Peyer's patch (tissue), 4 donors: ENCODE data around the gene SNX27. TPM values are rescaled to one million over a fixed set of nuclear protein-coding genes. Genes with fewer than 3 reads are reported as not detected.
A peak's percentile ranks its signal among the peaks of the same experiment; 100 is the strongest.
"Not testable (repeated sequence)": the region's sequence is repeated elsewhere in the genome, so short reads cannot be mapped to it uniquely, and the experiment has no call there.

Experiments used
- DNase-seq, 3 donors: peaks; one replicate each; pipeline ENCODE4 v3.0.0-alpha.2; 2017 to 2019
- H3K27ac ChIP-seq, 4 donors: fragments of 200-600 bp; sonication (generic); one replicate each; pipeline ENCODE4 v1.5.1; 2016 to 2019
- H3K27me3 ChIP-seq, 2 donors: fragments of 200-600 bp; sonication (generic); one replicate each; pipeline ENCODE4 v1.5.1; 2019
- H3K36me3 ChIP-seq, 3 donors: fragments of 200-600 bp; sonication (generic); one replicate each; pipeline ENCODE4 v1.5.1; 2016 to 2019
- H3K4me1 ChIP-seq, 4 donors: fragments of 200-600 bp; sonication (generic); one replicate each; pipeline ENCODE4 v1.5.1; 2016 to 2019
- H3K4me3 ChIP-seq, 4 donors: fragments of 200-600 bp; sonication (generic); 1 replicate in 3 of 4; 2 replicates in 1 of 4; pipeline ENCODE4 v1.5.1; 2016 to 2019; ENCODE audit warnings: mild to moderate bottlenecking in 1 of 4
- H3K9me3 ChIP-seq, 4 donors: fragments of 200-600 bp; sonication (generic); one replicate each; pipeline ENCODE4 v1.5.1; 2016 to 2019; ENCODE audit warnings: mild to moderate bottlenecking in 1 of 4
- POLR2A ChIP-seq, 2 donors: fragments of 450-650 bp; IDR thresholded peaks; one replicate each; pipeline ENCODE4 v1.5.1; 2017; ENCODE audit warnings: antibody characterized with exemption in 2 of 2, mild to moderate bottlenecking in 2 of 2, moderate library complexity in 2 of 2
- total RNA-seq, 4 donors: library from RNA; depleted of rRNA; stranded (reverse); fragments of >200 nt; gene quantifications; one replicate each; pipeline ENCODE4 v1.1.0, GENCODE V29; 2016
- TF ChIP-seq, protein P1 (sequence below), 6 experiments: fragments of 450-650 bp in 4 of 6; fragments of 200-600 bp in 2 of 6; sonication (generic) in 1 of 6; IDR thresholded peaks; one replicate each; pipeline ENCODE4 v1.5.1; 2017 to 2019; ENCODE audit warnings: antibody characterized with exemption in 6 of 6, mild to moderate bottlenecking in 3 of 6, moderate library complexity in 1 of 6

SNX27 gene
- total RNA-seq, 4 donors from 2014 or later: 24.0 to 50.3 (median 35.1) TPM

GRCh38 chr1:151613282-151613780 lies 1.5 kb downstream of the SNX27 start:
- Histone ChIP-seq H3K4me1 (peaks cover 0 to 33% (median 3%) of the 10 kb centered on the region in 4 donors), H3K27me3 (no peaks in the 10 kb centered on the region), H3K36me3 (no peaks in the 10 kb centered on the region), H3K27ac (peak overlapping the region in 2 of 4 donors; percentile 92 to 96), H3K9me3 (no peaks in the 10 kb centered on the region), H3K4me3 (peak overlapping the region; percentile 97 to 100 (median 98))
- TF ChIP-seq, protein P1, sequence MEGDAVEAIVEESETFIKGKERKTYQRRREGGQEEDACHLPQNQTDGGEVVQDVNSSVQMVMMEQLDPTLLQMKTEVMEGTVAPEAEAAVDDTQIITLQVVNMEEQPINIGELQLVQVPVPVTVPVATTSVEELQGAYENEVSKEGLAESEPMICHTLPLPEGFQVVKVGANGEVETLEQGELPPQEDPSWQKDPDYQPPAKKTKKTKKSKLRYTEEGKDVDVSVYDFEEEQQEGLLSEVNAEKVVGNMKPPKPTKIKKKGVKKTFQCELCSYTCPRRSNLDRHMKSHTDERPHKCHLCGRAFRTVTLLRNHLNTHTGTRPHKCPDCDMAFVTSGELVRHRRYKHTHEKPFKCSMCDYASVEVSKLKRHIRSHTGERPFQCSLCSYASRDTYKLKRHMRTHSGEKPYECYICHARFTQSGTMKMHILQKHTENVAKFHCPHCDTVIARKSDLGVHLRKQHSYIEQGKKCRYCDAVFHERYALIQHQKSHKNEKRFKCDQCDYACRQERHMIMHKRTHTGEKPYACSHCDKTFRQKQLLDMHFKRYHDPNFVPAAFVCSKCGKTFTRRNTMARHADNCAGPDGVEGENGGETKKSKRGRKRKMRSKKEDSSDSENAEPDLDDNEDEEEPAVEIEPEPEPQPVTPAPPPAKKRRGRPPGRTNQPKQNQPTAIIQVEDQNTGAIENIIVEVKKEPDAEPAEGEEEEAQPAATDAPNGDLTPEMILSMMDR (IDR thresholded peaks at IDR 0.05): no peak
- TF ChIP-seq POLR2A (IDR thresholded peaks at IDR 0.05): no peak
- DNase-seq: no peak

- H3K27ac ChIP-seq: no peak overlapping the region
- TF ChIP-seq, protein P1 (IDR thresholded peaks at IDR 0.05): no peak
- no peak for TF ChIP-seq POLR2A (IDR thresholded peaks at IDR 0.05)
- H3K4me1 ChIP-seq: peaks cover 0 to 48% (median 3%) of the 10 kb centered on the region in 4 donors
Measured at GRCh38 chr1:151615711-151616504, 4.1 kb downstream of the SNX27 start.

GRCh38 chr1:151616505-151616849 lies 4.6 kb downstream of the SNX27 start:
- Histone ChIP-seq H3K4me3 (no peak overlapping the region), H3K27ac (no peak overlapping the region), H3K4me1 (peaks cover 0 to 52% (median 4%) of the 10 kb centered on the region in 4 donors), H3K27me3 (no peaks in the 10 kb centered on the region), H3K36me3 (no peaks in the 10 kb centered on the region), H3K9me3 (no peaks in the 10 kb centered on the region)
- no peak for DNase-seq
- TF ChIP-seq, protein P1 (IDR thresholded peaks at IDR 0.05): no peak
- no peak for TF ChIP-seq POLR2A (IDR thresholded peaks at IDR 0.05)

More at GRCh38 chr1:151615711-151616504, 4.1 kb downstream of the SNX27 start:
- H3K27me3 ChIP-seq: no peaks in the 10 kb centered on the region
- no peak overlapping the region for H3K4me3 ChIP-seq
- H3K9me3 ChIP-seq: no peaks in the 10 kb centered on the region
- DNase-seq: no peak
- H3K36me3 ChIP-seq: no peaks in the 10 kb centered on the region

DNA sequence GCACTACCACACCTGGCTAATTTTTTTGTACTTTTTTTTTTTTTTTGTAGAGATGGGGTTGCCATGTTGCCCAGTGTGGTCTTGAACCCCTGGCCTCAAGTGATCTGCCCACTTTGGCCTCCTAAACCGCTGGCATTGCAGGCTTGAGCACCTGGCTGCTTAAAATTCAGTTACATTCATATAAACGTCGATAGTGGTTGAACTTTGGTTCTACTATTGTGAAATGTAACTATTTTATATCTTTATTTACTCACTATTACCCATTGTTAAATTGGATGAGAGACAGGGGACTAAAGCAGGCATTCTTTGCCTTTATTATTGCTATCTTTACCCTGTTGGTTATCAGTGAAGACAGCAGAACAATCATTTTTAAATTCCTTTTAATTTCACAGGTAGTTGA lies 6.2 kb downstream of the SNX27 start:
- H3K4me1 ChIP-seq: peaks cover 0 to 49% (median 4%) of the 10 kb centered on the region in 4 donors

GRCh38 chr1:151618470-151618869 lies 6.6 kb downstream of the SNX27 start:
- no peak overlapping the region for H3K4me3 ChIP-seq
- H3K36me3 ChIP-seq: no peaks in the 10 kb centered on the region
- peaks cover 0 to 44% (median 4%) of the 10 kb centered on the region in 4 donors for H3K4me1 ChIP-seq
- DNase-seq: no peak
- H3K27me3 ChIP-seq: no peaks in the 10 kb centered on the region
- no peak overlapping the region for H3K27ac ChIP-seq
- TF ChIP-seq POLR2A (IDR thresholded peaks at IDR 0.05): no peak
- TF ChIP-seq, protein P1 (IDR thresholded peaks at IDR 0.05): no peak
- no peaks in the 10 kb centered on the region for H3K9me3 ChIP-seq

More for the DNA sequence above, 6.2 kb downstream of the SNX27 start:
- no peaks in the 10 kb centered on the region for H3K9me3 ChIP-seq
- DNase-seq: no peak
- H3K36me3 ChIP-seq: no peaks in the 10 kb centered on the region
- H3K4me3 ChIP-seq: no peak overlapping the region
- no peak overlapping the region for H3K27ac ChIP-seq
- no peak for TF ChIP-seq POLR2A (IDR thresholded peaks at IDR 0.05)
- TF ChIP-seq, protein P1 (IDR thresholded peaks at IDR 0.05): no peak
- H3K27me3 ChIP-seq: no peaks in the 10 kb centered on the region

GRCh38 chr1:151618996-151619395 lies 7.1 kb downstream of the SNX27 start:
- H3K36me3 ChIP-seq, DNase-seq, H3K4me3 ChIP-seq, H3K27me3 ChIP-seq, H3K9me3 ChIP-seq: not testable (repeated sequence)
- Histone ChIP-seq H3K4me1 (peaks cover 0 to 40% (median 4%) of the 10 kb centered on the region in 4 donors), H3K27ac (peak overlapping the region in 1 of 4 donors; percentile 38)
